ENCODE data around the gene FGD6. TPM values are rescaled to one million over a fixed set of nuclear protein-coding genes. Genes with fewer than 3 reads are reported as not detected.
A peak's percentile ranks its signal among the peaks of the same experiment; 100 is the strongest.

FGD6 gene
- total and polyA plus RNA-seq, 2 experiments from 2014 or later: 12.9 to 32.4 TPM

- no peak for TF ChIP-seq ZNF331 (CRISPR knock-in tag; IDR thresholded peaks at IDR 0.05; ENCODE audit: low read depth)
- TF ChIP-seq EZH2 (IDR thresholded peaks at IDR 0.05; ENCODE audit: low read depth, unreplicated experiment): no peak
- TF ChIP-seq NANOG (IDR thresholded peaks at IDR 0.05; ENCODE audit: borderline replicate concordance): no peak
- no peak for TF ChIP-seq POLR2AphosphoS5 (IDR thresholded peaks at IDR 0.05; ENCODE audit: low read depth)
- TF ChIP-seq CTCF (conservative IDR thresholded peaks at IDR 0.05; ENCODE audit: low read depth in 2 of 2): no peak
- no peak for TF ChIP-seq CREB1 (CRISPR knock-in tag; IDR thresholded peaks at IDR 0.05; ENCODE audit: low read depth)
- no peak for TF ChIP-seq ETS1 (IDR thresholded peaks at IDR 0.05)
- TF ChIP-seq ZNF114 (CRISPR knock-in tag; IDR thresholded peaks at IDR 0.05): no peak
- no peak for TF ChIP-seq REST (IDR thresholded peaks at IDR 0.05; ENCODE audit: unreplicated experiment)
- no peak for TF ChIP-seq JUNB (IDR thresholded peaks at IDR 0.05; ENCODE audit: unreplicated experiment)
Measured at GRCh38 chr12:95105540-95105939, 111.7 kb downstream of the FGD6 start (continued).

GRCh38 chr12:95104919-95105452 lies 112.3 kb downstream of the FGD6 start:
- no peaks in the 10 kb centered on the region for H3K79me2 ChIP-seq (replicated peaks; ENCODE audit: insufficient read depth)
- no peaks in the 10 kb centered on the region for H3F3A ChIP-seq (replicated peaks; ENCODE audit: low read depth)
- no peak overlapping the region for H3K4me2 ChIP-seq
- Mint-ChIP-seq H3K27ac (peak overlapping the region; percentile 69), H3K4me3 (no peak overlapping the region), H3K27me3 (ENCODE audit: insufficient read depth, low read depth, poor library complexity) (no peaks in the 10 kb centered on the region), H3K9me3 (no peaks in the 10 kb centered on the region), H3K36me3 (ENCODE audit: low read depth) (peaks cover 53% of the 10 kb centered on the region), H3K4me1 (no peaks in the 10 kb centered on the region)
- no peak for DNase-seq (ENCODE audit: low spot score)
- H2AFZ ChIP-seq: no peak overlapping the region
- H3K4me3 ChIP-seq: no peak overlapping the region
- H3K27me3 ChIP-seq (ENCODE audit: insufficient read depth): no peaks in the 10 kb centered on the region
- no peak for ATAC-seq
- TF ChIP-seq STAT1 (IDR thresholded peaks at IDR 0.05; ENCODE audit: unreplicated experiment) (no peak), ETS1 (IDR thresholded peaks at IDR 0.05) (no peak), ZNF331 (CRISPR knock-in tag; IDR thresholded peaks at IDR 0.05; ENCODE audit: low read depth) (no peak), CTCF (conservative IDR thresholded peaks at IDR 0.05; ENCODE audit: low read depth in 2 of 2) (no peak), REST (IDR thresholded peaks at IDR 0.05; ENCODE audit: unreplicated experiment) (no peak), JUNB (IDR thresholded peaks at IDR 0.05; ENCODE audit: unreplicated experiment) (no peak), NANOG (IDR thresholded peaks at IDR 0.05; ENCODE audit: borderline replicate concordance) (no peak), EZH2phosphoT487 (IDR thresholded peaks at IDR 0.05; ENCODE audit: unreplicated experiment) (no peak)
- no peaks in the 10 kb centered on the region for H3K4me1 ChIP-seq (ENCODE audit: insufficient read depth)
- H3K9me2 ChIP-seq (ENCODE audit: insufficient read depth): no peaks in the 10 kb centered on the region
- H4K20me1 ChIP-seq (replicated peaks; ENCODE audit: insufficient read depth): no peaks in the 10 kb centered on the region; the same call in 1 of the 2 replicates
- peak overlapping the region; percentile 30; the same call in 1 of the 2 replicates for H3K27ac ChIP-seq (ENCODE audit: low read depth)
- H3K36me3 ChIP-seq (ENCODE audit: insufficient read depth): peaks cover 29% of the 10 kb centered on the region
